Heart right ventricle (tissue), 16 donors: Measurements from ENCODE around the gene SMAD4. TPM values are rescaled to one million over a fixed set of nuclear protein-coding genes. Genes with fewer than 3 reads are reported as not detected.
"Not testable (repeated sequence)": the region's sequence is repeated elsewhere in the genome, so short reads cannot be mapped to it uniquely, and the experiment has no call there.

Source experiments
- ATAC-seq, 8 donors: fragments of 200-7000 bp; cut with Tn5 transposase; one replicate each; pipeline ENCODE4 v1.9.1; 2020; ENCODE audit warnings: mild to moderate bottlenecking in 8 of 8, moderate library complexity in 8 of 8, moderate number of reproducible peaks in 1 of 8
- DNase-seq, 2 donors: peaks; one replicate each; pipeline ENCODE4 v3.0.0-alpha.2; 2020
- H3K27ac ChIP-seq, 10 donors: fragments of 200-600 bp; sonication (generic) in 2 of 10; one replicate each; pipeline versions ENCODE4 v1.5.0 to v1.8.0; 2020 to 2022; ENCODE audit warnings: mild to moderate bottlenecking in 3 of 10
- H3K27me3 ChIP-seq, 7 donors: fragments of 200-600 bp; one replicate each; pipeline ENCODE4 v1.8.0; 2021 to 2022; ENCODE audit warnings: mild to moderate bottlenecking in 2 of 7
- H3K36me3 ChIP-seq, 9 donors: fragments of 200-600 bp; sonication (generic) in 1 of 9; one replicate each; pipeline versions ENCODE4 v1.5.0 to v1.8.0; 2020 to 2022; ENCODE audit warnings: mild to moderate bottlenecking in 2 of 9
- H3K4me1 ChIP-seq, 9 donors: fragments of 200-600 bp; sonication (generic) in 1 of 9; one replicate each; pipeline versions ENCODE4 v1.5.0 to v1.8.0; 2020 to 2022; ENCODE audit warnings: mild to moderate bottlenecking in 4 of 9
- H3K4me3 ChIP-seq, 10 donors: fragments of 200-600 bp; sonication (generic) in 2 of 10; one replicate each; pipeline versions ENCODE4 v1.5.0 to v1.8.0; 2020 to 2022; ENCODE audit warnings: mild to moderate bottlenecking in 7 of 10, moderate library complexity in 2 of 10
- H3K9me3 ChIP-seq, 11 donors: fragments of 200-600 bp in 10 of 11; sonication (generic) in 2 of 11; one replicate each; pipeline versions ENCODE4 v1.5.0 to v1.8.0; 2013 to 2022; ENCODE audit warnings: mild to moderate bottlenecking in 2 of 11, control low read depth in 1 of 11, moderate library complexity in 1 of 11
- CTCF ChIP-seq, 9 donors: fragments of 200-600 bp; sonication (generic) in 2 of 9; IDR thresholded peaks; one replicate each; pipeline versions ENCODE4 v1.5.0 to v1.8.0; 2021 to 2022; ENCODE audit warnings: antibody characterized with exemption in 9 of 9, mild to moderate bottlenecking in 5 of 9, moderate library complexity in 1 of 9
- WGBS, 2 donors: extraction: QIAGEN DNeasy Blood & Tissue Kit; methylation state at CpG; one replicate each; pipeline ENCODE4 v1.1.7; 2013; ENCODE audit warnings: inconsistent platforms in 1 of 2; 5-methylcytosine and 5-hydroxymethylcytosine counted together
- intact Hi-C, 10 donors: fragments of 100-400 bp; cut with DNase I; formaldehyde crosslinking; loops; one replicate each; pipeline versions ENCODE4 v1.11.1 to v1.14.2; 2022
- polyA plus RNA-seq, 2 donors: library from polyadenylated mRNA; stranded (reverse); fragments of 200-250 nt; gene quantifications; one replicate each; pipeline ENCODE4 v1.2.3, GENCODE V29; 2013
- total RNA-seq, 10 donors: library from RNA; stranded (reverse); fragmentation: NEBNext Ultra II Directional in 3 of 10; extraction: Animal tissue kit (Norgen Biotek cat#: 25700) in 3 of 10; gene quantifications; one replicate each; pipeline versions ENCODE4 v1.2.1 to v1.2.4, GENCODE V29; 2021 to 2023
- donor health status: Arrhythmogenic right ventricular cardiomyopathy.
- donor health status: ischemic (EF 13 %, LVEDD 7.1; RV severe dilation, severe dysfunction).
- donor health status: healthy with polysubstance abuse.
- donor health status: DM: no; HTN: yes; CAD: no.
- donor health status: DM: no; HTN: no; CAD: no.
- donor health status: ischemic (EF 25% LVEDD 6.9; RV normal size, moderate dysfunction).
- donor health status: ischemic (EF 25% LVEDD 5.7; RV mildly dilated, moderate dysfunction).
- donor health status: healthy.
- donor health status: DM: yes; HTN: yes; CAD: no.
- donor health status: Ischemic cardiomyopathy.
- donor health status: ischemic (EF 35%, LVEDD 5.7; RV mildly dilated, moderate dysfunction).
- donor health status: nonischemic (EF 11% LVEDD 7.7; RV severe dilation, severe dysfunction).
- donor health status: DM: yes; HTN: yes; CAD: no.
- donor health status: PGD.
- donor health status: ischemic (EF 29% LVEDD 5.4; RV normal size, mild dysfunction).
- donor health status: nonischemic (EF 23%, LVEDD 6.1; RV moderate dilation, normal function).

Gene SMAD4
- total and polyA plus RNA-seq, 12 donors, result 11.7 to 110 (median 85.4) TPM

DNA sequence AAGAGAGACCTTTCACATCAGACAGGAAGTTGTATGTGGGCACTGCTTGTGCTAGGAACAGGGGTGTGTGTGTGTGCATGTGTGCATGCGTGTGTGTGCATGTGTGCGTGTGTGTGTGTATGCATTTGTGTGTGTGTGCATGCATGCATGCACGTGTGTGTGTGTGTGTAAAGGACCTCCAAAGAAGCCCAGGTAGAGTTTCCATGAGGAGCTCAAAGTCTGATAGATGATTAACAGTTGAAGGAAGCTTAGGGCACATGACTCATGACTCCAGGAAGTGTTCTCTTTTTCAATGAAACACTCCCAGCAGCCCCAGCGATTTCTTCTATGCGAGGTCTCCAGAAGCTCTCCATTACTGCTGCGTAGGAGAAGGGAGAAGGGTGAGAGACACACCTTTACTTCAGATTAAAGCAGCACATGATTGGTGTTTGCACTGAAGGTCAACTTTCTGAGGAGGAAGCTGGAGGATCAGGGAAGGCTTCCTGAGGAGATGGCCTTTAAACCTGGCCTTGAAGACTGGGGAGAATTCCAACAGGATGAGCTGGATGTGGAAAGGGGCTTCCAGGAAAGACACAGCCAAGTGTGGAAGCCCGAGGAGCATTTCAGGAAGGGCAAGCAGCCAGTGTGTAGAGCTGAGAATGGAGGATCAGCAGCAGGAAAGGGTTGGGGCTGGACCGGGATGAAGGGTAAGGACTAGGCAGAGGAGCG, 77.7 kb downstream of the SMAD4 start:
- H3K27me3 ChIP-seq, result no peaks in the 10 kb centered on the region
- no peak for ATAC-seq
- H3K27ac ChIP-seq, result no peak overlapping the region
- H3K36me3 ChIP-seq, result no peaks in the 10 kb centered on the region
- intact Hi-C loops, result loop anchor here in 4 of 10 donors (2.0 to 10.0 kb wide), 5 partner anchors 277 to 437 kb away; no protein-coding TSS in a partner anchor
- no peak overlapping the region for H3K4me3 ChIP-seq
- peaks cover 0 to 11% (median 4%) of the 10 kb centered on the region in 9 donors for H3K4me1 ChIP-seq
- 72 to 75% methylated on average over 9 of the region's 9 CpGs for WGBS, 2 donors
- TF ChIP-seq CTCF (IDR thresholded peaks at IDR 0.05), result no peak
- no peak for DNase-seq
- H3K9me3 ChIP-seq, result no peaks in the 10 kb centered on the region

- no peak for ATAC-seq
- Histone ChIP-seq H3K4me1 (peaks cover 0 to 11% (median 4%) of the 10 kb centered on the region in 9 donors), H3K4me3 (no peak overlapping the region), H3K27me3 (no peaks in the 10 kb centered on the region), H3K36me3 (no peaks in the 10 kb centered on the region), H3K9me3 (no peaks in the 10 kb centered on the region), H3K27ac (no peak overlapping the region)
- TF ChIP-seq CTCF (IDR thresholded peaks at IDR 0.05), result no peak
- WGBS, 2 donors, result 76 to 78% methylated on average over 5 of the region's 5 CpGs
- intact Hi-C loops, result loop anchor here in 4 of 10 donors (2.0 to 10.0 kb wide), 5 partner anchors 276 to 436 kb away; no protein-coding TSS in a partner anchor
- no peak for DNase-seq
Observed at GRCh38 chr18:51108330-51108729, 78.3 kb downstream of the SMAD4 start.

- H3K27ac ChIP-seq, result no peak overlapping the region
- H3K36me3 ChIP-seq, result no peaks in the 10 kb centered on the region
- H3K4me3 ChIP-seq, result peak overlapping the region in 2 of 10 donors; percentile 8 to 21
- 37 to 39% methylated on average over 42 of the region's 42 CpGs for WGBS, 2 donors
- TF ChIP-seq CTCF (IDR thresholded peaks at IDR 0.05), result peak; percentile 89 to 100 (median 95)
- peak; percentile 48 to 76 for DNase-seq
- H3K4me1 ChIP-seq, result peaks cover 0 to 11% (median 4%) of the 10 kb centered on the region in 9 donors
- no peaks in the 10 kb centered on the region for H3K9me3 ChIP-seq
- intact Hi-C loops, result loop anchor here in 7 of 10 donors (1.0 to 5.0 kb wide), 5 partner anchors 272 to 427 kb away; no protein-coding TSS in a partner anchor
- H3K27me3 ChIP-seq, result no peaks in the 10 kb centered on the region
- ATAC-seq, result peak; percentile 89 to 96 (median 94)
Observed at GRCh38 chr18:51110073-51110797, 80.2 kb downstream of the SMAD4 start.

GRCh38 chr18:51111633-51112355, 81.8 kb downstream of the SMAD4 start:
- ATAC-seq, result not testable (repeated sequence)

GRCh38 chr18:51116996-51117395, 87.0 kb downstream of the SMAD4 start:
- H3K4me3 ChIP-seq, DNase-seq, H3K27me3 ChIP-seq, H3K9me3 ChIP-seq, H3K4me1 ChIP-seq, H3K27ac ChIP-seq, intact Hi-C loops, H3K36me3 ChIP-seq, ATAC-seq: not testable (repeated sequence)
- WGBS, 2 donors, result 97 to 98% methylated on average over 22 to 24 of the region's 25 CpGs

More at GRCh38 chr18:51111633-51112355, 81.8 kb downstream of the SMAD4 start:
- H3K4me3 ChIP-seq, H3K27ac ChIP-seq, H3K9me3 ChIP-seq, H3K36me3 ChIP-seq, H3K27me3 ChIP-seq, DNase-seq: not testable (repeated sequence)
- intact Hi-C loops, result loop anchor here in 6 of 10 donors (2.0 to 5.0 kb wide), 4 partner anchors 271 to 426 kb away; no protein-coding TSS in a partner anchor
- 96 to 98% methylated on average over 23 to 24 of the region's 24 CpGs for WGBS, 2 donors
- peaks cover 0 to 11% (median 4%) of the 10 kb centered on the region in 9 donors for H3K4me1 ChIP-seq

DNA sequence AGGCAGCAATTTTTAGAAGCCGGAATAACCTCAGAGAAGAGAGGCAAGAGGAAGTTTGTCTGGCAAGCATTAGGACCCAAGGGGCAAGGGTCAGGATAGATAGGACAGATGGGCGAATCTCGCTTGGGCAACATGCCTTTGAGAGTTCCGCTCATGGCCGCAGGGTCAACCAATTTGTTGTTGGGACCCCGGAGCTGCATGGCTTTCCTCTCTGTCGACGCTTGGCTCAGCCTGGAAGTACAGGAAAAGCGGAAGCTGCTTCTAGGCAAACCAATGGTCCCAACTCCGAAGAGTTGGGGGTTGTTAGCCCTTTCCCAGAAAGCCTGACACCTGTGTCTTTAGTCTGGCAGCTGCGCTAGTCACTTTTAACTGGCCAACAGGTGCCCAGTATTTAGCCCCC, 89.5 kb downstream of the SMAD4 start:
- DNase-seq, ATAC-seq, H3K27me3 ChIP-seq, intact Hi-C loops, H3K4me3 ChIP-seq, H3K36me3 ChIP-seq, H3K9me3 ChIP-seq, H3K4me1 ChIP-seq, H3K27ac ChIP-seq: not testable (repeated sequence)
- WGBS, 2 donors, result 91 to 95% methylated on average over 11 of the region's 11 CpGs

GRCh38 chr18:51119976-51120375, 90.0 kb downstream of the SMAD4 start:
- WGBS, 2 donors, result 95 to 97% methylated on average over 16 of the region's 16 CpGs
- DNase-seq, H3K27ac ChIP-seq, H3K27me3 ChIP-seq, H3K9me3 ChIP-seq, H3K4me3 ChIP-seq, H3K4me1 ChIP-seq, ATAC-seq, intact Hi-C loops, H3K36me3 ChIP-seq: not testable (repeated sequence)
